ENCODE data around the gene PPP3R1.

DNA sequence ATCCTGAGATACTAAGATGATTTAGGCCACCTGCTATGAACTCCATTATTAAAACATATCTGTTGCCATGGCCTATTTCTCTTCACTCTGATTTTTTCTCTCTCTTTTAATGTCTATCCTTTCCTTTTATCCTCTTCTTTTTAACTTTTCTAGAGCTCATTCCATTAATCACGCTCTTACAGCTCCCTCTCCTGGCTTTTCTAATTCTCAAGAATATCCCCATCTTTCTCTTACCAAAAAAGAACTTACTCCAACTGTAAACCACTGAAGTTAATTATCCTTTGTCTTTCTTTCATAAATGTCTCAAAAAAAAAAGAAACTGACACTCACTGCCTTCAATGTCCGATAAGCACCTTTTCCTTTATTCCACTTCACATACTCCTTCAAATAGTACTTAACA is 7.9 kb downstream of the PPP3R1 start:
- TF ChIP-seq, protein P1, sequence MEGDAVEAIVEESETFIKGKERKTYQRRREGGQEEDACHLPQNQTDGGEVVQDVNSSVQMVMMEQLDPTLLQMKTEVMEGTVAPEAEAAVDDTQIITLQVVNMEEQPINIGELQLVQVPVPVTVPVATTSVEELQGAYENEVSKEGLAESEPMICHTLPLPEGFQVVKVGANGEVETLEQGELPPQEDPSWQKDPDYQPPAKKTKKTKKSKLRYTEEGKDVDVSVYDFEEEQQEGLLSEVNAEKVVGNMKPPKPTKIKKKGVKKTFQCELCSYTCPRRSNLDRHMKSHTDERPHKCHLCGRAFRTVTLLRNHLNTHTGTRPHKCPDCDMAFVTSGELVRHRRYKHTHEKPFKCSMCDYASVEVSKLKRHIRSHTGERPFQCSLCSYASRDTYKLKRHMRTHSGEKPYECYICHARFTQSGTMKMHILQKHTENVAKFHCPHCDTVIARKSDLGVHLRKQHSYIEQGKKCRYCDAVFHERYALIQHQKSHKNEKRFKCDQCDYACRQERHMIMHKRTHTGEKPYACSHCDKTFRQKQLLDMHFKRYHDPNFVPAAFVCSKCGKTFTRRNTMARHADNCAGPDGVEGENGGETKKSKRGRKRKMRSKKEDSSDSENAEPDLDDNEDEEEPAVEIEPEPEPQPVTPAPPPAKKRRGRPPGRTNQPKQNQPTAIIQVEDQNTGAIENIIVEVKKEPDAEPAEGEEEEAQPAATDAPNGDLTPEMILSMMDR (IDR thresholded peaks at IDR 0.05; ENCODE audit: insufficient read depth, low read length, poor library complexity, severe bottlenecking), result no peak
- no peak for TF ChIP-seq EZH2phosphoT487 (conservative IDR thresholded peaks at IDR 0.05; ENCODE audit: low read length)

Measured in SU-DHL-6 (cell line).